Natural killer cell (primary cell): ENCODE data around the gene PRDM7. TPM values are rescaled to one million over a fixed set of nuclear protein-coding genes. Genes with fewer than 3 reads are reported as not detected.

ENCODE experiments used
- ATAC-seq, 3 donors: fragments of 150-1000 bp in 2 of 3; fragments of 200-7000 bp in 1 of 3; cut with Tn5 transposase; 1 replicate in 1 of 3; 2 replicates in 2 of 3; pipeline ENCODE4 v1.10.0; 2021; ENCODE audit warnings: mild to moderate bottlenecking in 2 of 3, moderate library complexity in 2 of 3
- DNase-seq, 2 donors: peaks; one replicate each; pipeline versions ENCODE4 v3.0.0 to v3.0.0-alpha.2; 2013 to 2021; ENCODE audit warnings: mixed read lengths in 1 of 2
- H3K27ac ChIP-seq: one replicate; pipeline ENCODE4 v1.5.1; 2013; ENCODE audit warnings: mild to moderate bottlenecking, low read length
- H3K27me3 ChIP-seq: one replicate; pipeline ENCODE4 v1.6.1; 2013; ENCODE audit warnings: low read length; ENCODE audit not compliant: control insufficient read depth, insufficient read depth
- H3K36me3 ChIP-seq: one replicate; pipeline ENCODE4 v1.6.1; 2013; ENCODE audit warnings: low read length; ENCODE audit not compliant: control insufficient read depth, insufficient read depth
- H3K4me1 ChIP-seq: one replicate; pipeline ENCODE4 v1.6.1; 2013; ENCODE audit warnings: low read length; ENCODE audit not compliant: control insufficient read depth, insufficient read depth
- H3K4me3 ChIP-seq: one replicate; pipeline ENCODE4 v1.5.1; 2013; ENCODE audit warnings: low read length
- H3K9me3 ChIP-seq: one replicate; pipeline ENCODE4 v1.6.1; 2013; ENCODE audit warnings: low read length; ENCODE audit not compliant: control insufficient read depth, insufficient read depth
- H3K27ac Mint-ChIP-seq, 2 donors: one replicate each; pipeline ENCODE4 v1.8.0; 2022; ENCODE audit warnings: mild to moderate bottlenecking in 2 of 2, mixed read lengths in 2 of 2, moderate library complexity in 1 of 2
- H3K27me3 Mint-ChIP-seq, 2 donors: one replicate each; pipeline ENCODE4 v1.8.0; 2022; ENCODE audit warnings: low read depth in 2 of 2, mixed read lengths in 2 of 2
- H3K36me3 Mint-ChIP-seq: one replicate; pipeline ENCODE4 v1.8.0; 2022; ENCODE audit warnings: mixed read lengths
- H3K4me1 Mint-ChIP-seq, 2 donors: one replicate each; pipeline ENCODE4 v1.8.0; 2022; ENCODE audit warnings: mixed read lengths in 2 of 2
- H3K4me3 Mint-ChIP-seq: one replicate; pipeline ENCODE4 v1.8.0; 2022; ENCODE audit warnings: mild to moderate bottlenecking, moderate library complexity, mixed read lengths
- H3K9me3 Mint-ChIP-seq, 2 donors: one replicate each; pipeline ENCODE4 v1.8.0; 2022; ENCODE audit warnings: mixed read lengths in 2 of 2
- CTCF ChIP-seq: fragments of 200-600 bp; IDR thresholded peaks from one replicate; pipeline ENCODE4 v1.8.0; 2022; ENCODE audit warnings: antibody characterized with exemption
- WGBS: methylation state at CpG from one replicate; pipeline ENCODE4 v1.1.7; 2013; ENCODE audit warnings: missing lambda C conversion rate; ENCODE audit not compliant: insufficient coverage; 5-methylcytosine and 5-hydroxymethylcytosine counted together
- intact Hi-C: fragments of 100-400 bp; cut with micrococcal nuclease; formaldehyde crosslinking; loops from one replicate; pipeline ENCODE4 v1.14.2; 2022
- total RNA-seq, 4 donors: library from RNA; stranded (reverse); fragments of 120-200 nt in 1 of 4; gene quantifications; one replicate each; pipeline versions ENCODE4 v1.2.3 to v1.2.4, GENCODE V29; 2013 to 2022

PRDM7 gene
- total RNA-seq, 3 donors from 2014 or later (not counting 1 experiment from before 2014, with no cell fraction given) = not detected

- Mint-ChIP-seq H3K4me1 (peaks cover 0 to 9% of the 10 kb centered on the region in 2 donors), H3K4me3 (peak overlapping the region; percentile 67), H3K27me3 (peaks cover 0 to 4% of the 10 kb centered on the region in 2 donors), H3K27ac (peak overlapping the region; percentile 36 to 82), H3K9me3 (no peaks in the 10 kb centered on the region), H3K36me3 (no peaks in the 10 kb centered on the region)
- Histone ChIP-seq H3K36me3 (no peaks in the 10 kb centered on the region), H3K27ac (no peak overlapping the region), H3K27me3 (peaks cover 14% of the 10 kb centered on the region), H3K4me3 (no peak overlapping the region), H3K4me1 (peaks cover 15% of the 10 kb centered on the region), H3K9me3 (no peaks in the 10 kb centered on the region)
- 68% methylated on average over 16 of the region's 59 CpGs for WGBS
- DNase-seq (peak in 1 of 2 donors; percentile 41), ATAC-seq (peak in 2 of 3 donors; percentile 53)
- TF ChIP-seq CTCF = no peak
- intact Hi-C loops = no loop called here
These were observed 29.3 kb downstream of the PRDM7 start for GRCh38 chr16:90047714-90048346.

GRCh38 chr16:90046971-90047713 is 30.0 kb downstream of the PRDM7 start:
- no peak overlapping the region for H3K27ac ChIP-seq
- Mint-ChIP-seq H3K9me3 (no peaks in the 10 kb centered on the region), H3K36me3 (no peaks in the 10 kb centered on the region), H3K4me3 (peak overlapping the region; percentile 17), H3K4me1 (peaks cover 0 to 9% of the 10 kb centered on the region in 2 donors), H3K27me3 (peaks cover 0 to 4% of the 10 kb centered on the region in 2 donors), H3K27ac (peak overlapping the region; percentile 63 to 64)
- DNase-seq (no peak), ATAC-seq (peak in 1 of 3 donors; percentile 52)
- H3K4me1 ChIP-seq = peaks cover 15% of the 10 kb centered on the region
- 7% methylated on average over 40 of the region's 40 CpGs for WGBS
- H3K36me3 ChIP-seq = no peaks in the 10 kb centered on the region
- intact Hi-C loops = no loop called here
- no peaks in the 10 kb centered on the region for H3K9me3 ChIP-seq
- no peak for TF ChIP-seq CTCF
- H3K4me3 ChIP-seq = peak overlapping the region; percentile 22
- H3K27me3 ChIP-seq = peaks cover 14% of the 10 kb centered on the region

- Histone ChIP-seq H3K4me3 (no peak overlapping the region), H3K36me3 (no peaks in the 10 kb centered on the region), H3K27ac (no peak overlapping the region), H3K4me1 (peaks cover 15% of the 10 kb centered on the region), H3K9me3 (no peaks in the 10 kb centered on the region), H3K27me3 (peaks cover 14% of the 10 kb centered on the region)
- no peak for TF ChIP-seq CTCF
- Mint-ChIP-seq H3K4me3 (peak overlapping the region; percentile 61), H3K36me3 (no peaks in the 10 kb centered on the region), H3K27me3 (peaks cover 0 to 4% of the 10 kb centered on the region in 2 donors), H3K27ac (peak overlapping the region; percentile 63 to 64), H3K9me3 (no peaks in the 10 kb centered on the region), H3K4me1 (peaks cover 0 to 9% of the 10 kb centered on the region in 2 donors)
- DNase-seq (peak in 1 of 2 donors; percentile 13), ATAC-seq (peak in 1 of 3 donors; percentile 32)
- intact Hi-C loops = no loop called here
- 58% methylated on average over 20 of the region's 23 CpGs for WGBS
These were observed 30.8 kb downstream of the PRDM7 start for GRCh38 chr16:90046122-90046970.
